B cell (primary cell): ENCODE measurements around the gene CCL13.

Experiments
- EZH2 ChIP-seq: IDR thresholded peaks from 2 replicates; pipeline ENCODE4 v1.6.1; 2012; ENCODE audit warnings: borderline replicate concordance, low read depth, mild to moderate bottlenecking, moderate library complexity, low read length; ENCODE audit not compliant: insufficient read depth, poor library complexity, severe bottlenecking
- TF ChIP-seq, protein P1 (sequence below): fragments of 200-600 bp; IDR thresholded peaks from one replicate; pipeline ENCODE4 v1.8.0; 2022; ENCODE audit warnings: antibody characterized with exemption, mild to moderate bottlenecking

DNA sequence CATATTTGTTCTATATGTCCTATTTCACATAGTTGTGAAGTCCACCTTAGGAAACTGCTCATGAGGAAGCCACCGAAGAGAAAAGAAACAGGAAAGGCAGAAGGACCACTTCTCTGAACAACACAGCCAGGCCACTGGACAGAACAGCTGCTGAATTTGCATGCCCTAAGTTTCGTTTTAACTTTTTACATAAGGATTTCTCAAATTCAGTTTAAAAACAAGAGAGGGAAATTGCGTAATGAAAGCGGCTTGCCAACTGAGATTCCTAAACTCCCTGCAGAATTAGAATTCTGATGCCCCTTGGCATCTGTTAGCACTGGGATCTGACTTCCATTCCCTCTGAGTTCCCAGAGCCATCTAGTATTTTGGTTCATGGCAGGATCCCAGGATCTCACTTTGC, 42.0 kb upstream of the CCL13 start:
- TF ChIP-seq, protein P1, sequence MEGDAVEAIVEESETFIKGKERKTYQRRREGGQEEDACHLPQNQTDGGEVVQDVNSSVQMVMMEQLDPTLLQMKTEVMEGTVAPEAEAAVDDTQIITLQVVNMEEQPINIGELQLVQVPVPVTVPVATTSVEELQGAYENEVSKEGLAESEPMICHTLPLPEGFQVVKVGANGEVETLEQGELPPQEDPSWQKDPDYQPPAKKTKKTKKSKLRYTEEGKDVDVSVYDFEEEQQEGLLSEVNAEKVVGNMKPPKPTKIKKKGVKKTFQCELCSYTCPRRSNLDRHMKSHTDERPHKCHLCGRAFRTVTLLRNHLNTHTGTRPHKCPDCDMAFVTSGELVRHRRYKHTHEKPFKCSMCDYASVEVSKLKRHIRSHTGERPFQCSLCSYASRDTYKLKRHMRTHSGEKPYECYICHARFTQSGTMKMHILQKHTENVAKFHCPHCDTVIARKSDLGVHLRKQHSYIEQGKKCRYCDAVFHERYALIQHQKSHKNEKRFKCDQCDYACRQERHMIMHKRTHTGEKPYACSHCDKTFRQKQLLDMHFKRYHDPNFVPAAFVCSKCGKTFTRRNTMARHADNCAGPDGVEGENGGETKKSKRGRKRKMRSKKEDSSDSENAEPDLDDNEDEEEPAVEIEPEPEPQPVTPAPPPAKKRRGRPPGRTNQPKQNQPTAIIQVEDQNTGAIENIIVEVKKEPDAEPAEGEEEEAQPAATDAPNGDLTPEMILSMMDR, result no peak
- TF ChIP-seq EZH2, result no peak
